Measurements from ENCODE around the gene DAGLB.

The DAGLB gene

GRCh38 chr7:6416516-6417145 is 31.1 kb downstream of the DAGLB start:
- TF ChIP-seq SUZ12 (IDR thresholded peaks at IDR 0.05) = no peak
- CTCF ChIA-PET = no interaction called here
- DNase-seq (ENCODE audit: extremely low spot score) = no peak
- POLR2A ChIA-PET = no interaction called here

- CTCF ChIA-PET = interaction anchor here (0.7 to 0.8 kb wide), 2 partner anchors 11 to 451 kb away, joined by 3 read pairs; no protein-coding TSS in a partner anchor
- TF ChIP-seq ARNT (IDR thresholded peaks at IDR 0.05) (no peak), ELF4 (IDR thresholded peaks at IDR 0.05) (no peak), SP1 (IDR thresholded peaks at IDR 0.05) (no peak), CTBP1 (IDR thresholded peaks at IDR 0.05; ENCODE audit: borderline replicate concordance) (no peak), SUZ12 (IDR thresholded peaks at IDR 0.05) (no peak), PKNOX1 (IDR thresholded peaks at IDR 0.05) (no peak), FOXA1 (IDR thresholded peaks at IDR 0.05) (no peak), LEF1 (IDR thresholded peaks at IDR 0.05; ENCODE audit: borderline replicate concordance) (no peak), HDGF (IDR thresholded peaks at IDR 0.05; ENCODE audit: borderline replicate concordance) (no peak), L3MBTL2 (conservative IDR thresholded peaks at IDR 0.05) (no peak), TARDBP (IDR thresholded peaks at IDR 0.05) (no peak), FOXM1 (IDR thresholded peaks at IDR 0.05; ENCODE audit: borderline replicate concordance) (no peak), NFRKB (IDR thresholded peaks at IDR 0.05) (no peak), FOXK2 (IDR thresholded peaks at IDR 0.05) (no peak), BHLHE40 (IDR thresholded peaks at IDR 0.05; ENCODE audit: borderline replicate concordance) (no peak), ZNF384 (IDR thresholded peaks at IDR 0.05) (no peak)
- DNase-seq (ENCODE audit: extremely low spot score) = no peak
- POLR2A ChIA-PET = no interaction called here
Measured at GRCh38 chr7:6413637-6414036, 34.1 kb downstream of the DAGLB start.

GRCh38 chr7:6409944-6410693 is 37.6 kb downstream of the DAGLB start:
- no peak for DNase-seq (ENCODE audit: extremely low spot score)
- no peak for TF ChIP-seq FOXM1 (IDR thresholded peaks at IDR 0.05; ENCODE audit: borderline replicate concordance)
- TF ChIP-seq TARDBP (IDR thresholded peaks at IDR 0.05) = no peak
- CTCF ChIA-PET = no interaction called here
- POLR2A ChIA-PET = no interaction called here

- no peak for DNase-seq (ENCODE audit: extremely low spot score)
- ChIA-PET POLR2A (no interaction called here), CTCF (no interaction called here)
- TF ChIP-seq HDGF (IDR thresholded peaks at IDR 0.05; ENCODE audit: borderline replicate concordance) (no peak), ELF4 (IDR thresholded peaks at IDR 0.05) (no peak), ARNT (IDR thresholded peaks at IDR 0.05) (no peak), L3MBTL2 (conservative IDR thresholded peaks at IDR 0.05) (no peak), TARDBP (IDR thresholded peaks at IDR 0.05) (no peak), NFRKB (IDR thresholded peaks at IDR 0.05) (no peak), SP1 (IDR thresholded peaks at IDR 0.05) (no peak), FOXA1 (IDR thresholded peaks at IDR 0.05) (no peak), CTBP1 (IDR thresholded peaks at IDR 0.05; ENCODE audit: borderline replicate concordance) (no peak), ZNF384 (IDR thresholded peaks at IDR 0.05) (no peak), LEF1 (IDR thresholded peaks at IDR 0.05; ENCODE audit: borderline replicate concordance) (no peak), FOXM1 (IDR thresholded peaks at IDR 0.05; ENCODE audit: borderline replicate concordance) (no peak), SUZ12 (IDR thresholded peaks at IDR 0.05) (no peak)
Measured at GRCh38 chr7:6409091-6409490, 38.7 kb downstream of the DAGLB start.

- DNase-seq (ENCODE audit: extremely low spot score) = no peak
- TF ChIP-seq ZNF384 (IDR thresholded peaks at IDR 0.05) (no peak), TARDBP (IDR thresholded peaks at IDR 0.05) (no peak), FOXM1 (IDR thresholded peaks at IDR 0.05; ENCODE audit: borderline replicate concordance) (no peak)
Measured at GRCh38 chr7:6407434-6407833, 40.3 kb downstream of the DAGLB start.

GRCh38 chr7:6406121-6406520 is 41.6 kb downstream of the DAGLB start:
- CTCF ChIA-PET = no interaction called here

More at GRCh38 chr7:6407434-6407833, 40.3 kb downstream of the DAGLB start:
- CTCF ChIA-PET = no interaction called here
- POLR2A ChIA-PET = no interaction called here

GRCh38 chr7:6403907-6404306 is 43.8 kb downstream of the DAGLB start:
- ChIA-PET CTCF (no interaction called here), POLR2A (no interaction called here)
- DNase-seq (ENCODE audit: extremely low spot score) = no peak
- TF ChIP-seq ELF4 (IDR thresholded peaks at IDR 0.05) (no peak), ARNT (IDR thresholded peaks at IDR 0.05) (no peak), PKNOX1 (IDR thresholded peaks at IDR 0.05) (no peak), NFRKB (IDR thresholded peaks at IDR 0.05) (no peak), ZNF384 (IDR thresholded peaks at IDR 0.05) (no peak), TARDBP (IDR thresholded peaks at IDR 0.05) (no peak), FOXK2 (IDR thresholded peaks at IDR 0.05) (no peak), L3MBTL2 (conservative IDR thresholded peaks at IDR 0.05) (no peak), LEF1 (IDR thresholded peaks at IDR 0.05; ENCODE audit: borderline replicate concordance) (no peak), CTBP1 (IDR thresholded peaks at IDR 0.05; ENCODE audit: borderline replicate concordance) (no peak)

More at GRCh38 chr7:6406121-6406520, 41.6 kb downstream of the DAGLB start:
- no peak for TF ChIP-seq LEF1 (IDR thresholded peaks at IDR 0.05; ENCODE audit: borderline replicate concordance)
- no peak for TF ChIP-seq NFRKB (IDR thresholded peaks at IDR 0.05)
- no peak for TF ChIP-seq SUZ12 (IDR thresholded peaks at IDR 0.05)
- DNase-seq (ENCODE audit: extremely low spot score) = no peak
- POLR2A ChIA-PET = no interaction called here

All from HEK293T (cell line).